Stimulated activated CD4-positive, alpha-beta T cell treated with anti-CD3 and anti-CD28 coated beads, Interleukin-12 subunit alpha, Interleukin-12 subunit beta, amount 100 ng/mL, for 4 hours (primary cell): ENCODE results near the gene MROH8.
A peak's percentile ranks its signal among the peaks of the same experiment; 100 is the strongest.
"Not testable (repeated sequence)": the region's sequence is repeated elsewhere in the genome, so short reads cannot be mapped to it uniquely, and the experiment has no call there.

Source experiments
- DNase-seq: peaks from one replicate; pipeline ENCODE4 v3.0.0-alpha.2; 2020

Gene MROH8

DNA sequence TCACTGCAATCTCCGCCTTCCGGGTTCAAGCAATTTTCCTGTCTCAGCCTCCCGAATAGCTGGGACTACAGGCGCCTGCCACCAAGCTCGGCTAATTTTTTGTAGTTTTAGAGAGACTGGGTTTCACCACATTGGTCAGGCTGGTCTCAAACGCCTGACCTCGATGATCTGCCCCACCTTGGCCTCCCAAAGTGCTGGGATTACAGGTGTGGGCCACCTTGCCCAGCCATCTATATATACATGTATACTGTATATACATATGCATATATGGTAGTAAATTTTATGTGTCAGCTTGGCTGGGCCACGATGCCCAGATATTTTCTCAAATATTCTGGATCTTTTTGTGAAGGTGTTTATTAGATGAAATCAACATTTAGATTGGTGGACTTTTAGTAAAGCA, 102.3 kb downstream of the MROH8 start:
- DNase-seq: no peak

DNA sequence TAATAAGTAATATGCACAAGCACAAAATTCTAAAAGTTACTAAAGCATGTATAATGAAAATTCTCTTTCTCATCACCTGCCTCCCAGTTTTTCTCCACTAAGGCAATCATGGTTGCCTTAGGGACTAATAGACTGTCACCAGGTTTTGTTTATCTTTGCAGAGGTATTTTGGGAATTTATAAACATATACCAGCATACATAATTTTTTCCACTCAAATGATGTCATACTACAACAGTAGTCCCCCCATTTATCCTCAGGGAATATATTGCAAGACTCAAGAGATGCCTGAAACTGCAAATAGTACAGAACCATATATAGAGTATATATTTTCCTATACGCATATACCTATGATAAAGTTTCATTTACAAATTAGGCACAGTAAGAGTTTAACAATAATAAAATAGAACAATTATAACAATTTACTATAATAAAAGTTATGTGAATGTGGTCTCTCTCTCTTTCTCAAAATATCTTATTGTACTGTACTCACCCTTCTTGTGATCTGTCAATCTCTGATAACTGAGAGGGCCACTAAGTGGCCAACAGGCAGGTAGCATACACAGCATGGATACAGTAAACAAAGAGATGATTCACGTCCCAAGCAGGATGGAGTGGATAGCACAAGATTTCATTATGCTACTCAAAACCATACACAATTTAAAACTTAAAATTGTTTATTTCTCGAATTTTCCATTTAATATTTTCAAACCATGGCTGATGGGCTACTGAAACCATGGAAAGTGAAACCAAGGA, 103.2 kb downstream of the MROH8 start:
- DNase-seq: no peak

DNA sequence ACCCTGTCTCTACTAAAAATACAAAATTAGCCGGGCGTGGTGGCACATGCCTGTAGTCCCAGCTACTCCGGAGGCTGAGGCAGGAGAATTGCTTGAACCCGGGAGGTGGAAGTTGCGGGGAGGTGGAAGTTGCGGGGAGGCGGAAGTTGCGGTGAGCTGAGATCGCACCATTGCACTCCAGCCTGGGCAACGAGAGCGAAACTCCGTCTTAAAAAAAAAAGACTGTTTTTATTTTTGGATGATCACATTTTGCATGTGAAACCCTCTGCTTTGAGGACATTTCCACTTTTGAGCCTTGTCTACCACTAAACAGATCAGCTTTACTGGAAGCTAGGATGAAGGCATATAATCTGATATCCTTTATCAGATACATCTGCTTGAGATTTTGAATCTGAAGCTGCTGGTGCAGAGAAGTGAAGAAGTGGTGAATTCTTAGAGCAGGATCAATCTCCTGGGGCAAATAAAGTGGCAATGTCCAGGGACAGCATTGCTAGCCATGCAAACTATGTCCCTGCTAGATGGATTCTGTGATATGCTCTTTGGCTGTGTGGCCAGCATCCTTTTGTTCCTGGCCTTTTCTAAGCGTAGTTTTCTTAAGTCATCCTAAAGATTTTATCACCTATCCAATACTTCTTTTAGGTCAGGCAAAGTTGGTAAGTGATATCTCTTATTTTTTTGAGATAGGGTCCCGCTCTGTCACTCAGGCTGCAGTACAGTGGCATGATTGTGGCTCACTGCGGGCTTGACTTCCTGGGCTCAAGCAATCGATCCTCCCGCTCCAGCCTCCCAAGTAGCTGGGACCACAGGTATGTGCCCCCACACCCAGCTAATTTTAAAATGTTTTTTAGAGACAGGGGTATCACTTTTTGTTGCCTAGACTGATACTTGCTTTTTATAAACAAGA, 106.8 kb downstream of the MROH8 start:
- DNase-seq: no peak

DNA sequence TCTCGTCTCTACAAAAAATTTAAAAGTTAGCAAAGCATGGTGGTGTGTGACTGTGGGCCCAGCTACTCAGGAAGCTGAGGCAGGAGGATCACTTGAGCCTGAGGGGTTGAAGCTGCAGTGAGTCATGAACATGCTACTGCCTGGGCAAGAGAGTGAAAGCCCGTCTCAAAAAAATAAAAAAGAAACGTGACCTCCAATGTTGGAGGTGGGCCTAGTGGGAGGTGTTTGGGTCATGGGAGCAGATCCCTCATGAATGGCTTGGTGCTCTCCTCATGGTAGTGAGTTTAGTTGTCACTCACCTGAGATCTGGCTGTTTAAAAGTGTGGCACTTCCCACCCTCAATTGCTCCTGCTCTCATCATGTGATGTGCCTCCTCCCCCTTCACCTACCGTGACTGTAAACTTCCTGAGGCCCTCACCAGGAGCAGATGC, 107.9 kb downstream of the MROH8 start:
- peak; percentile 10 for DNase-seq

DNA sequence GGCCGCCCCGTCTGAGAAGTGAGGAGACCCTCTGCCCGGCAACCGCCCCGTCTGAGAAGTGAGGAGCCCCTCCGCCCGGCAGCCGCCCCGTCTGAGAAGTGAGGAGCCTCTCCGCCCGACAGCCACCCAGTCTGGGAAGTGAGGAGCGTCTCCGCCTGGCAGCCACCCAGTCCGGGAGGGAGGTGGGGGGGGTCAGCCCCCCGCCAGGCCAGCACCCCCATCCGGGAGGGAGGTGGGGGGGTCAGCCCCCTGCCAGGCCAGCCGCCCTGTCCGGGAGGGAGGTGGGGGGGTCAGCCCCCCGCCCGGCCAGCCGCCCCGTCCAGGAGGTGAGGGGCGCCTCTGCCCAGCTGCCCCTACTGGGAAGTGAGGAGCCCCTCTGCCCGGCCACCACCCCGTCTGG, 109.8 kb downstream of the MROH8 start:
- DNase-seq: not testable (repeated sequence)

DNA sequence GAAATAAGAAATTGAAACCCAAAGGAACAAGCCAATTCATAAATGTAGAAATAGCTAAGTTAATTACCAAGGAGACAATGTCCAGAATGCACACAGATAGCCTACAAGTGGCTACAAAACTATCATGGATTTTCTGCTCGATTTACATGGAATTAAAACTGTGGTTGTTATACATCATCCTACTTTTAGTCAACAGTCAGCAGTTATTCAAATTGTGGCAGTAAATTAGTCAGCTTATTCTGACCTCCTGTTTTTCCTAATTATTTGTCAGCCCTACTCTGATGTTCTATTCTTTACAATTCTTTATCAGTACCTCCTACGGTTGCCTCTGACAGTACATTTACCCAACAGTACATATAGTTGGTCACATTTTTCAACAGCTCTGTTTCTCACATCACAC, 113.2 kb downstream of the MROH8 start:
- no peak for DNase-seq

DNA sequence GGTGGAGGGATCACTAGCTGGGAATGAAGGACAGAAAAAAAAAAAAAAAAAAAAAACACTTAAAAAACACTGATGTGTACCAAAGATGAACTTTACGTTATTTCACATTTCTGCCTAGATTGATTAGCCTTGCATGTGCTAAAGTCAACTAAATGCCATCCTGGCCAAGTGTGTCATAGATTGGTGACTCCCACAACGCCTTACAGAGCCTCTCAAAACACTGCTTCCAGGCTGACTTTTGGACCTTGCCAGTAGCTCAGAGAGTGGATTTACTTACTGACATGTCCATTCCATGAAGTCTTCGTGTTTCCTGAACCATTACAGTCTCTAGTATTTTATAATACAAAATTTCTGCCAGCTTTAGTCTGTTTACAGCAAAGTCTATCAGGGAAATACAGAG, 124.1 kb downstream of the MROH8 start:
- no peak for DNase-seq

DNA sequence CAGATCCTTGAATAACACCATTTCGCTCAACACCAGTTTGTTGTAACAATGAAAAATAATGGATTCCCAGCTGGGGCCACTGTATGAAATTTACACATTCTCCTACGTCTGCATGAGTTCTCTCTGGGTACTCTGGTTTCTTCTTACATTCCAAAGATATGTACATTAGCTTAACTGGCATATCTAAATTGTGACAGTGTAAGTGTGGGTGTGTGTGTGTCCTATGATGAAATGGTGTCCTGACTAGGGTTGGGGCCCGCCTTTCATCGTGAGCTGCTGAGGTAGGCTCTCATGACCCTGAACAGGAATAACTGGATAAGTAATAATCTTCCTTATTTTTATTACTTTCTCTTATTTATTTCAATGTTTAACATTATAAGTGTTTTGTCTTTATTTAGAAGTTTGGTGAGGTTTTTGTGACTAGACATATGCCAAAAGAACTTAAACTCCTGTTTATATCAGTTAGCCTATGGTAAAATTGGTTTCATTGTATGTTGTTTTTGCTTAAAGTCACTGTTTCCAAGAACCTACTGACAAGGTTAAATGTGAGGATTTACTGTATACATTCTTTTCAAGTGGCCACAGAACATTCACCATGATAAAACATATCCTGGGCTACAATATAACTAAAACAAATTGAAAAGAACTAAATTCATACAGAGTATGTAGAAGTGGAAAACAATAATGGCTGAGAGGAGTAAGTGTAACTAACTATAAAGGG, 126.0 kb downstream of the MROH8 start:
- no peak for DNase-seq
